Measurements from ENCODE around the gene KLRC4. TPM values are rescaled to one million over a fixed set of nuclear protein-coding genes. Genes with fewer than 3 reads are reported as not detected.
"Not testable (repeated sequence)": the region's sequence is repeated elsewhere in the genome, so short reads cannot be mapped to it uniquely, and the experiment has no call there.

Gene KLRC4
- total and polyA plus RNA-seq, 4 donors, result 3.2 to 7.7 (median 4.0) TPM

DNA sequence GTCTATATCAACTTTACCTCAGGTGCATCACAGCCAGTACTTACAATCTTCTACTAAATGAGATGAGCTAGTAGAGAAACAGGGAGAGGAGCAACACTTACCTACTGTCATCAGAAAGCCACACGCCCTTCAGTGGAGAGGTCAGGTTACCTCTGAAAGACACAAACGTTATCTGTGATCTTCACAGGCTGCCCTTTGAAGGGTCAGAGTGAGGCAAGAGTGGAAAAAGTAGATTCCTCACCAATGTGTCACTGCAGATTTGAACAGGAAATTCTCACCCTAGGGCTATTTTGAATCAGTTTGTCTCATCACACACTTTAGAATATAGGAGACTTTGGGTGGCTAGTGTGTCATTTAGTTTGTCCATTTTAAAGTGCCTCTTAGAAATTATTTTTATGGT is 28.0 kb upstream of the KLRC4 start:
- not testable (repeated sequence) for H3K27ac ChIP-seq (ENCODE audit: low read depth, low read length); H3K36me3 ChIP-seq (ENCODE audit: control insufficient read depth, insufficient read depth, low read length); DNase-seq (ENCODE audit: low read depth in 4 of 6, low spot score in 6 of 6); H3K4me3 ChIP-seq (ENCODE audit: low read depth, low read length); H3K4me1 ChIP-seq (ENCODE audit: control insufficient read depth, insufficient read depth, low read length); H3K9me3 ChIP-seq (ENCODE audit: control insufficient read depth, insufficient read depth, low read length); H3K27me3 ChIP-seq (ENCODE audit: control insufficient read depth, insufficient read depth, low read length)
- no CpG with 5 or more reads among the region's 2 CpGs for WGBS (ENCODE audit: insufficient coverage)

DNA sequence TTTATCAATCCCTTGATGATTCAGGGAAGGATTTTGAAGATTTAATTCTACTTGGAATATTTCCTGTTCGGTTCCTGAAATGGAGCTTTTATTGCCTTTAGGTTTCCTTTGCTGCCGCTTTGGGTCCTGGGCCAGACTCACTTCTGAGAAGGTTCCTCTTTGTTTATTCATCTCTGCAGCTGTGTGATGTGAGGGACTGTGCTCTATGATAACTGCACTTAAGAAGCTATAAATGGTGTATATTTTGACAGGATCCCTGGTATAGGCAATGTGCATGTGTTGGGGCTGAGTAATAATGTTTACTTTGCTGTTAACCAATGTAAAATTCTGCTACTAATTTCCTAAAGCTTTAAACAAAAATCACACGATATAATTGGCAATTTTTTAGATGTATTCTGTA is 26.3 kb upstream of the KLRC4 start, which contains the start of gene KLRC2:
Gene KLRC2 (minus strand): TSS at position 195 of the 400 bp plus-strand sequence. CDS start 24 bp downstream, at position 171.
- not testable (repeated sequence) for H3K4me1 ChIP-seq (ENCODE audit: control insufficient read depth, insufficient read depth, low read length); H3K27me3 ChIP-seq (ENCODE audit: control insufficient read depth, insufficient read depth, low read length); H3K9me3 ChIP-seq (ENCODE audit: control insufficient read depth, insufficient read depth, low read length); H3K36me3 ChIP-seq (ENCODE audit: control insufficient read depth, insufficient read depth, low read length)
- peak within 1 kb of the TSS; percentile 15 for H3K27ac ChIP-seq (ENCODE audit: low read depth, low read length)
- peak within 1 kb of the TSS; percentile 14 for H3K4me3 ChIP-seq (ENCODE audit: low read depth, low read length)
- no CpG with 5 or more reads among the region's 3 CpGs for WGBS (ENCODE audit: insufficient coverage)
- peak in 5 of 6 donors; percentile 2 to 55 (median 18) for DNase-seq (ENCODE audit: low read depth in 4 of 6, low spot score in 6 of 6)

DNA sequence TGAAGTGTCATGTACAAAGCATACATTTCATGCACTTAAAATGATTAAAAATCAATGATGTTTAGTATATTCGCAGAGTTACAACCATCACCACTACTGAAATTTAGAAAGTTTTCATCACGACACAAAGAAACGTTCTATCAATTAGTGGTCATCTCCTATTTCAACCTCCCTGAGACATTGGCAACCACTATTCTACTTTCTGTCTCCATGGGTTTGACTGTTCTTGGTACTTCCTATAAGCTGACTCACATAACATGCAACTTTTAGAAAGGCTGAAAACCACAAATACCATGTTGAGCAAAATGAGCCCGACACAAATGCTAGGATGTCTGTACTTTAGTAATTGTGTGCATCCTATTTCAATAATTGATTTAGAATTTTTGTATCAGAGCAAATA is 21.1 kb upstream of the KLRC4 start:
- not testable (repeated sequence) for H3K27me3 ChIP-seq (ENCODE audit: control insufficient read depth, insufficient read depth, low read length); H3K9me3 ChIP-seq (ENCODE audit: control insufficient read depth, insufficient read depth, low read length); DNase-seq (ENCODE audit: low read depth in 4 of 6, low spot score in 6 of 6); H3K36me3 ChIP-seq (ENCODE audit: control insufficient read depth, insufficient read depth, low read length); H3K4me1 ChIP-seq (ENCODE audit: control insufficient read depth, insufficient read depth, low read length); H3K4me3 ChIP-seq (ENCODE audit: low read depth, low read length); H3K27ac ChIP-seq (ENCODE audit: low read depth, low read length)
- 100% methylated on average over 2 of the region's 4 CpGs for WGBS (ENCODE audit: insufficient coverage)

- not testable (repeated sequence) for H3K4me1 ChIP-seq (ENCODE audit: control insufficient read depth, insufficient read depth, low read length); H3K36me3 ChIP-seq (ENCODE audit: control insufficient read depth, insufficient read depth, low read length); H3K9me3 ChIP-seq (ENCODE audit: control insufficient read depth, insufficient read depth, low read length); H3K4me3 ChIP-seq (ENCODE audit: low read depth, low read length); H3K27ac ChIP-seq (ENCODE audit: low read depth, low read length); H3K27me3 ChIP-seq (ENCODE audit: control insufficient read depth, insufficient read depth, low read length); DNase-seq (ENCODE audit: low read depth in 4 of 6, low spot score in 6 of 6)
- 80% methylated on average over 4 of the region's 8 CpGs for WGBS (ENCODE audit: insufficient coverage)
These were observed 16.4 kb upstream of the KLRC4 start for GRCh38 chr12:10425938-10426337.

- DNase-seq (ENCODE audit: low read depth in 4 of 6, low spot score in 6 of 6); H3K27me3 ChIP-seq (ENCODE audit: control insufficient read depth, insufficient read depth, low read length); H3K36me3 ChIP-seq (ENCODE audit: control insufficient read depth, insufficient read depth, low read length); H3K9me3 ChIP-seq (ENCODE audit: control insufficient read depth, insufficient read depth, low read length); H3K4me1 ChIP-seq (ENCODE audit: control insufficient read depth, insufficient read depth, low read length); H3K27ac ChIP-seq (ENCODE audit: low read depth, low read length); H3K4me3 ChIP-seq (ENCODE audit: low read depth, low read length): not testable (repeated sequence)
- WGBS (ENCODE audit: insufficient coverage), result no CpG with 5 or more reads among the region's 1 CpG
These were observed 14.8 kb upstream of the KLRC4 start for GRCh38 chr12:10424260-10424899.

- not testable (repeated sequence) for H3K4me1 ChIP-seq (ENCODE audit: control insufficient read depth, insufficient read depth, low read length); H3K36me3 ChIP-seq (ENCODE audit: control insufficient read depth, insufficient read depth, low read length); H3K4me3 ChIP-seq (ENCODE audit: low read depth, low read length); H3K9me3 ChIP-seq (ENCODE audit: control insufficient read depth, insufficient read depth, low read length); DNase-seq (ENCODE audit: low read depth in 4 of 6, low spot score in 6 of 6); H3K27ac ChIP-seq (ENCODE audit: low read depth, low read length); H3K27me3 ChIP-seq (ENCODE audit: control insufficient read depth, insufficient read depth, low read length)
- no CpG with 5 or more reads among the region's 3 CpGs for WGBS (ENCODE audit: insufficient coverage)
These were observed 12.6 kb upstream of the KLRC4 start for GRCh38 chr12:10422159-10422558.

- peak within 1 kb of the TSS; percentile 18 for H3K4me3 ChIP-seq (ENCODE audit: low read depth, low read length)
- H3K9me3 ChIP-seq (ENCODE audit: control insufficient read depth, insufficient read depth, low read length); H3K27ac ChIP-seq (ENCODE audit: low read depth, low read length); H3K27me3 ChIP-seq (ENCODE audit: control insufficient read depth, insufficient read depth, low read length); H3K4me1 ChIP-seq (ENCODE audit: control insufficient read depth, insufficient read depth, low read length); DNase-seq (ENCODE audit: low read depth in 4 of 6, low spot score in 6 of 6); H3K36me3 ChIP-seq (ENCODE audit: control insufficient read depth, insufficient read depth, low read length): not testable (repeated sequence)
- no CpG with 5 or more reads among the region's 1 CpG for WGBS (ENCODE audit: insufficient coverage)
These were observed 10.8 kb upstream of the KLRC4 start, which contains the start of gene KLRC3 for GRCh38 chr12:10420334-10420733. KLRC3 (minus strand) TSS chr12:10420595; CDS start chr12:10420550, 45 bp downstream.

DNA sequence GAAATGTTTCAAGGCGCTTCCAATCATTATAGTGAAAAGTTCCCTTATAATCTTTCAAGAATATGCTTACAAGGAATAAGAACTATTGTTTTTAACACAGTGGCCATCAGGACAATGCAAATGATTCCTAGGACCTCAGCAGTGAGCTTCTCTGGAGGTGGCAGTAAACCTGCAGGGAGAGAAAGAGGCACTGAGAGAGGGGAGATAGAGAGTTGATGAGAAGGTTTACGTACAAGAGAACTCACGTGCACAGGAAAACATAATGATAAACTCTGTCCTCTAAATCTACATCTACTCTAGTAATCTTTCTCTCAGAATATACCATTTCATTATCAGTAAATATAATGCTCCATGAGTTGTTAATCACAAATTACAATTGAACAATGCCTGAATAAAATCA is 715 bp downstream of the KLRC4 start:
- H3K36me3 ChIP-seq (ENCODE audit: control insufficient read depth, insufficient read depth, low read length), result no peaks in the 10 kb centered on the region
- no peaks in the 10 kb centered on the region for H3K9me3 ChIP-seq (ENCODE audit: control insufficient read depth, insufficient read depth, low read length)
- no CpG with 5 or more reads among the region's 3 CpGs for WGBS (ENCODE audit: insufficient coverage)
- no peaks in the 10 kb centered on the region for H3K27me3 ChIP-seq (ENCODE audit: control insufficient read depth, insufficient read depth, low read length)
- no peak for DNase-seq (ENCODE audit: low read depth in 4 of 6, low spot score in 6 of 6)
- no peak overlapping the region for H3K4me3 ChIP-seq (ENCODE audit: low read depth, low read length)
- no peak overlapping the region for H3K27ac ChIP-seq (ENCODE audit: low read depth, low read length)
- no peaks in the 10 kb centered on the region for H3K4me1 ChIP-seq (ENCODE audit: control insufficient read depth, insufficient read depth, low read length)

- no peak overlapping the region for H3K4me3 ChIP-seq (ENCODE audit: low read depth, low read length)
- H3K4me1 ChIP-seq (ENCODE audit: control insufficient read depth, insufficient read depth, low read length), result no peaks in the 10 kb centered on the region
- H3K36me3 ChIP-seq (ENCODE audit: control insufficient read depth, insufficient read depth, low read length), result no peaks in the 10 kb centered on the region
- H3K27me3 ChIP-seq (ENCODE audit: control insufficient read depth, insufficient read depth, low read length), result no peaks in the 10 kb centered on the region
- DNase-seq (ENCODE audit: low read depth in 4 of 6, low spot score in 6 of 6), result no peak
- H3K27ac ChIP-seq (ENCODE audit: low read depth, low read length), result no peak overlapping the region
- 100% methylated on average over 3 of the region's 4 CpGs for WGBS (ENCODE audit: insufficient coverage)
- H3K9me3 ChIP-seq (ENCODE audit: control insufficient read depth, insufficient read depth, low read length), result no peaks in the 10 kb centered on the region
These were observed 2.8 kb downstream of the KLRC4 start for GRCh38 chr12:10406725-10407124.

DNA sequence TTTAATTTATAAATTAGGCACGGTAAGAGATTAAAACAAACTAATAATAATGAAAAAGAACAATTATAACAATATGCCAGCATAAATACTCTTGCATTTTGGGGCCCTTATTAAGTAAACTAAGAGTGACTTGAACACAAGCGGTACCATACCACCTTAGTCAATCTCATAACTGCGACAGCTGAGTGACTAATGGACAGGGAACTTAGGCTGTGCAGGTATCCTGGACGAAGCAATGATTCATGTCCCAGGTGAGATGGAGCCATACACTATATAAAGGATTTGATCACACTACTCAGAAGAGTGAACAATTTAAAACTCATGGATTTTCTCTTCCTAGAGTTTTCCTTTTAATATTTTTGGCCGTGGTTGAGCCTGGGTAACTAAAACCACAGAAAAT is 4.3 kb downstream of the KLRC4 start:
- H3K4me1 ChIP-seq (ENCODE audit: control insufficient read depth, insufficient read depth, low read length), result no peaks in the 10 kb centered on the region
- no peak for DNase-seq (ENCODE audit: low read depth in 4 of 6, low spot score in 6 of 6)
- no peaks in the 10 kb centered on the region for H3K36me3 ChIP-seq (ENCODE audit: control insufficient read depth, insufficient read depth, low read length)
- H3K27ac ChIP-seq (ENCODE audit: low read depth, low read length), result no peak overlapping the region
- no peaks in the 10 kb centered on the region for H3K27me3 ChIP-seq (ENCODE audit: control insufficient read depth, insufficient read depth, low read length)
- 86% methylated on average over 1 of the region's 5 CpGs for WGBS (ENCODE audit: insufficient coverage)
- no peaks in the 10 kb centered on the region for H3K9me3 ChIP-seq (ENCODE audit: control insufficient read depth, insufficient read depth, low read length)
- H3K4me3 ChIP-seq (ENCODE audit: low read depth, low read length), result no peak overlapping the region
